ENCODE measurements around the gene GRIP2. TPM values are rescaled to one million over a fixed set of nuclear protein-coding genes. Genes with fewer than 3 reads are reported as not detected.

GRIP2 gene
- total and polyA plus RNA-seq, 9 of the 15 experiments (the other 6 are each of a cell fraction or from before 2014, with no cell fraction given) = 0.01 TPM; not detected in 7

GRCh38 chr3:14549256-14549919 is 9.2 kb upstream of the GRIP2 start (continued):
- no peak for TF ChIP-seq MITF (IDR thresholded peaks at IDR 0.05)
- TF ChIP-seq MCM7 (IDR thresholded peaks at IDR 0.05) = no peak

GRCh38 chr3:14548321-14548729 is 8.2 kb upstream of the GRIP2 start:
- in situ Hi-C loops (cut with MboI) (no loop called here), intact Hi-C loops (cut with micrococcal nuclease) (loop anchor here (1.0 to 5.0 kb wide), 4 partner anchors 39 to 652 kb away; no protein-coding TSS in a partner anchor)
- Histone ChIP-seq H3K9me3 (replicated peaks; ENCODE audit: control insufficient read depth, insufficient read depth, low read depth, low read length) (no peaks in the 10 kb centered on the region), H3K79me2 (ENCODE audit: control insufficient read depth, insufficient read depth, low read length) (no peaks in the 10 kb centered on the region), H3K27ac (ENCODE audit: extremely low read depth, low read depth, low read length) (no peak overlapping the region), H3K4me2 (ENCODE audit: insufficient read depth, low read length) (no peak overlapping the region), H3K36me3 (ENCODE audit: control insufficient read depth, insufficient read depth, low read length) (no peaks in the 10 kb centered on the region), H2AFZ (ENCODE audit: low read depth, low read length) (peak overlapping the region; percentile 46; the same call in 1 of the 2 replicates), H3K4me1 (replicated peaks in 1 of 2; ENCODE audit: control insufficient read depth in 2 of 2, insufficient read depth in 2 of 2, low read length in 2 of 2) (peaks cover 0 to 16% of the 10 kb centered on the region in 2 experiments; a peak in 2 of 5 replicates), H3K9ac (ENCODE audit: insufficient read depth in 1 of 2, low read depth in 2 of 2, low read length in 2 of 2) (peak overlapping the region in 1 of 2 experiments; percentile 77; a peak in 2 of 4 replicates), H3K27me3 (ENCODE audit: control insufficient read depth in 2 of 2, insufficient read depth in 2 of 2, low read length in 2 of 2) (peaks cover 12 to 74% of the 10 kb centered on the region in 2 experiments; a peak in 4 of 5 replicates), H3K9me1 (ENCODE audit: control insufficient read depth, insufficient read depth, low read length) (no peaks in the 10 kb centered on the region), H4K20me1 (replicated peaks; ENCODE audit: control insufficient read depth, insufficient read depth, low read length) (peaks cover 20% of the 10 kb centered on the region), H3K4me3 (no peak overlapping the region)
- BruUV-seq (replicated peaks) = no TSS peak
- ChIA-PET CTCF (ENCODE audit: low intra/inter-chr PET ratio) (interaction anchor here (0.5 to 2.7 kb wide), 3 partner anchors 39 to 893 kb away, joined by 3 to 28 read pairs (median 3); no protein-coding TSS in a partner anchor), POLR2A (interaction anchor here (1.0 to 3.3 kb wide), 3 partner anchors 10 to 344 kb away, joined by 4 to 17 read pairs (median 4); no protein-coding TSS in a partner anchor)
- ATAC-seq = peak; percentile 96
- WGBS (ENCODE audit: insufficient coverage, low coverage, missing lambda C conversion rate) = under 1% methylated on average over 12 of the region's 12 CpGs
- FAIRE-seq = peak; percentile 92
- peak; percentile 74 to 78 (median 77) for DNase-seq (ENCODE audit: extremely low read depth in 1 of 4, low spot score in 3 of 4)
- TF ChIP-seq DEAF1 (CRISPR knock-in tag; IDR thresholded peaks at IDR 0.05) (peak; percentile 37; the same call in 1 of the 2 replicates), MYC (IDR thresholded peaks at IDR 0.05; ENCODE audit: low read depth, low read length) (0 out of 2 replicates have a peak, but pooled peaks have one; percentile 37), MYC (CRISPR knock-in tag; IDR thresholded peaks at IDR 0.05; ENCODE audit: borderline replicate concordance, low read depth) (no peak), RB1 (IDR thresholded peaks at IDR 0.05; ENCODE audit: low read depth) (0 out of 2 replicates have a peak, but pooled peaks have one; percentile 54), FOXA3 (CRISPR knock-in tag; conservative IDR thresholded peaks at IDR 0.05 in 1 of 2, IDR thresholded peaks at IDR 0.05 in 1 of 2) (0 out of 4 replicates have a peak, but pooled peaks of 1 of the 2 experiments have one; percentile 43), KLF13 (tag; IDR thresholded peaks at IDR 0.05; ENCODE audit: borderline replicate concordance, low read depth) (no peak), ZBED1 (IDR thresholded peaks at IDR 0.05) (no peak), HIVEP1 (CRISPR knock-in tag; IDR thresholded peaks at IDR 0.05) (no peak), KDM4B (IDR thresholded peaks at IDR 0.05; ENCODE audit: borderline replicate concordance in 2 of 2, low read depth in 1 of 2) (no peak), ZKSCAN8 (CRISPR knock-in tag; IDR thresholded peaks at IDR 0.05) (peak; percentile 80), CBX3 (IDR thresholded peaks at IDR 0.05; ENCODE audit: borderline replicate concordance in 1 of 2, low read length in 2 of 2) (no peak), CBFB (CRISPR knock-in tag; IDR thresholded peaks at IDR 0.05) (no peak), MAFK (IDR thresholded peaks at IDR 0.05; ENCODE audit: low read length) (no peak), TGIF2 (CRISPR knock-in tag; IDR thresholded peaks at IDR 0.05) (no peak), ZEB2 (IDR thresholded peaks at IDR 0.05) (no peak), NELFE (IDR thresholded peaks at IDR 0.05; ENCODE audit: insufficient read depth, insufficient read length) (no peak), ELF4 (CRISPR knock-in tag; IDR thresholded peaks at IDR 0.05) (no peak)

All from K562 (cell line).